Astrocyte (in vitro differentiated cells and primary cell): ENCODE measurements around the gene POLR2F.

Experiments used
- CTCF ChIP-seq: IDR thresholded peaks from 2 replicates; pipeline ENCODE4 v1.5.1; 2011; ENCODE audit warnings: low read depth, mild to moderate bottlenecking, inconsistent platforms, low read length, moderate library complexity; ENCODE audit not compliant: insufficient read depth
- EZH2 ChIP-seq: IDR thresholded peaks from 2 replicates; pipeline ENCODE4 v1.6.1; 2012; ENCODE audit warnings: mild to moderate bottlenecking, low read length, inconsistent platforms; ENCODE audit not compliant: insufficient read depth

- TF ChIP-seq CTCF: no peak
- no peak for TF ChIP-seq EZH2
These were observed 32.3 kb downstream of the POLR2F start for GRCh38 chr22:37985751-37986281.
